Neural progenitor cell (in vitro differentiated cells): Measurements from ENCODE around the gene FKBP1A.

Source experiments
- EZH2 ChIP-seq: fragments of 200-600 bp; sonication (generic); IDR thresholded peaks from 2 replicates; pipeline ENCODE4 v1.6.1; 2017; ENCODE audit warnings: antibody characterized with exemption, mild to moderate bottlenecking, moderate library complexity
- EZH2phosphoT487 ChIP-seq: fragments of 200-600 bp; sonication (generic); IDR thresholded peaks from 2 replicates; pipeline ENCODE4 v1.6.1; 2017; ENCODE audit warnings: antibody characterized with exemption
- TF ChIP-seq, protein P1 (sequence below): fragments of 200-600 bp; sonication (generic); IDR thresholded peaks from 2 replicates; pipeline ENCODE4 v1.5.1; 2017; ENCODE audit warnings: antibody characterized with exemption, mild to moderate bottlenecking

GRCh38 chr20:1319462-1319861 is 73.4 kb downstream of the FKBP1A start:
- TF ChIP-seq, protein P1, sequence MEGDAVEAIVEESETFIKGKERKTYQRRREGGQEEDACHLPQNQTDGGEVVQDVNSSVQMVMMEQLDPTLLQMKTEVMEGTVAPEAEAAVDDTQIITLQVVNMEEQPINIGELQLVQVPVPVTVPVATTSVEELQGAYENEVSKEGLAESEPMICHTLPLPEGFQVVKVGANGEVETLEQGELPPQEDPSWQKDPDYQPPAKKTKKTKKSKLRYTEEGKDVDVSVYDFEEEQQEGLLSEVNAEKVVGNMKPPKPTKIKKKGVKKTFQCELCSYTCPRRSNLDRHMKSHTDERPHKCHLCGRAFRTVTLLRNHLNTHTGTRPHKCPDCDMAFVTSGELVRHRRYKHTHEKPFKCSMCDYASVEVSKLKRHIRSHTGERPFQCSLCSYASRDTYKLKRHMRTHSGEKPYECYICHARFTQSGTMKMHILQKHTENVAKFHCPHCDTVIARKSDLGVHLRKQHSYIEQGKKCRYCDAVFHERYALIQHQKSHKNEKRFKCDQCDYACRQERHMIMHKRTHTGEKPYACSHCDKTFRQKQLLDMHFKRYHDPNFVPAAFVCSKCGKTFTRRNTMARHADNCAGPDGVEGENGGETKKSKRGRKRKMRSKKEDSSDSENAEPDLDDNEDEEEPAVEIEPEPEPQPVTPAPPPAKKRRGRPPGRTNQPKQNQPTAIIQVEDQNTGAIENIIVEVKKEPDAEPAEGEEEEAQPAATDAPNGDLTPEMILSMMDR = no peak
- no peak for TF ChIP-seq EZH2
- no peak for TF ChIP-seq EZH2phosphoT487
